ENCODE data around the gene CCNL2.

DNA sequence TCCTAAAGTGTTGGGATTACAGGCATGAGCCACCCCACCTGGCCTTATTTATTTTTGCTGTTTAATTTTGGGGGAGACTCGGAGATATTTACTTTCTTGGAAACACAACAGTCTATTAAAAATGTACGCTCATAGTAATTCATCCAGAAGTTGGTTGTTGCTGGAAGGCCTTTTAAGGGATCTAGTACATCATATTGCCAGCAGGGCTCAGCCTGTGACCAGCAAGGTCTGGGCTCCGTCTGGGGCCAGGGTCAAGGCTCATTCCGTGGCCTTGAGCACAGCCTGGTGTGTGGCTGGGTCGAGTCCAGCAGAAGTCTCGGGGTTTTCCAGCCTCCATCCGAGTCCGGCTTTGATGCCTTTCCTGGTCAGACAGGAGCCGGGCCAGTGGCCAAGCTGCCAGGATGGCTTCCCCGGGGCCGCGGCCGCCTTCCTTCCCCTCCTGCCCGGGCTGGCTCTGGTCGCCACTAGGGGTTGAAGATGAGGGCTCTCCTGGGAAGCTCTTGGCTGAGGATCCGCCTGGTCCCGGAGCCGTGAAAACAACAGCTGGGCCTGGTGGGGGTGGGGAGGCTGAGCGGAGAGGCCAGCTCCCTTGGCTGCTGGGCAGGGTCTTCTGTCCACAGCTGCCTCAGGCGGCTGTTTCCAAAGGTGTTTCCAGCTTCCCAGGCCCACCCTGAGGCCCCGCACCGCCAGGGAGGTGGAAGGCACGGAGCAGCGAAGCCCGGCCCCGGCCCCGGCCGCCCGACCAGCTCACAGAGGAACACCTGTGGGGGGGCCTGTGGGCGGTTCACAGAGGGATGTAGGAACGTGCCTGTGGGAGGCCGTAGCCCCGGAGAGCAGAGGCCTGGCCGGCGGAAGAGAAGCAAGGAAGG, 31.2 kb upstream of the CCNL2 start:
- TF ChIP-seq, protein P1, sequence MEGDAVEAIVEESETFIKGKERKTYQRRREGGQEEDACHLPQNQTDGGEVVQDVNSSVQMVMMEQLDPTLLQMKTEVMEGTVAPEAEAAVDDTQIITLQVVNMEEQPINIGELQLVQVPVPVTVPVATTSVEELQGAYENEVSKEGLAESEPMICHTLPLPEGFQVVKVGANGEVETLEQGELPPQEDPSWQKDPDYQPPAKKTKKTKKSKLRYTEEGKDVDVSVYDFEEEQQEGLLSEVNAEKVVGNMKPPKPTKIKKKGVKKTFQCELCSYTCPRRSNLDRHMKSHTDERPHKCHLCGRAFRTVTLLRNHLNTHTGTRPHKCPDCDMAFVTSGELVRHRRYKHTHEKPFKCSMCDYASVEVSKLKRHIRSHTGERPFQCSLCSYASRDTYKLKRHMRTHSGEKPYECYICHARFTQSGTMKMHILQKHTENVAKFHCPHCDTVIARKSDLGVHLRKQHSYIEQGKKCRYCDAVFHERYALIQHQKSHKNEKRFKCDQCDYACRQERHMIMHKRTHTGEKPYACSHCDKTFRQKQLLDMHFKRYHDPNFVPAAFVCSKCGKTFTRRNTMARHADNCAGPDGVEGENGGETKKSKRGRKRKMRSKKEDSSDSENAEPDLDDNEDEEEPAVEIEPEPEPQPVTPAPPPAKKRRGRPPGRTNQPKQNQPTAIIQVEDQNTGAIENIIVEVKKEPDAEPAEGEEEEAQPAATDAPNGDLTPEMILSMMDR (conservative IDR thresholded peaks at IDR 0.05; ENCODE audit: low read length): no peak
- no peak for TF ChIP-seq EZH2phosphoT487 (IDR thresholded peaks at IDR 0.05; ENCODE audit: borderline replicate concordance)
